Left ventricle myocardium inferior (tissue), 1 donor: Measurements from ENCODE around the gene PYGB. TPM values are rescaled to one million over a fixed set of nuclear protein-coding genes. Genes with fewer than 3 reads are reported as not detected.
A peak's percentile ranks its signal among the peaks of the same experiment; 100 is the strongest.

Source experiments
- DNase-seq: peaks from one replicate; pipeline ENCODE4 v3.0.0-alpha.2; 2020
- H3K27ac ChIP-seq: fragments of 200-600 bp; replicated peaks from 2 replicates; pipeline ENCODE4 v1.8.0; 2021
- H3K27me3 ChIP-seq: fragments of 200-600 bp; 2 replicates; pipeline ENCODE4 v1.8.0; 2021; ENCODE audit warnings: low read depth
- H3K36me3 ChIP-seq: fragments of 200-600 bp; 2 replicates; pipeline ENCODE4 v1.8.0; 2021
- H3K4me1 ChIP-seq: fragments of 200-600 bp; 2 replicates; pipeline ENCODE4 v1.8.0; 2021
- H3K4me3 ChIP-seq: fragments of 200-600 bp; 2 replicates; pipeline ENCODE4 v1.8.0; 2021; ENCODE audit warnings: mild to moderate bottlenecking, moderate library complexity
- H3K9me3 ChIP-seq: fragments of 200-600 bp; replicated peaks from 2 replicates; pipeline ENCODE4 v1.8.0; 2021
- CTCF ChIP-seq: fragments of 200-600 bp; IDR thresholded peaks from 2 replicates; pipeline ENCODE4 v1.8.0; 2021; ENCODE audit warnings: antibody characterized with exemption, mild to moderate bottlenecking, borderline replicate concordance
- intact Hi-C: fragments of 100-400 bp; cut with micrococcal nuclease; formaldehyde crosslinking; loops from one replicate; pipeline ENCODE4 v1.11.0; 2022
- total RNA-seq: library from RNA; stranded (reverse); fragmentation: NEBNext Ultra II Directional; extraction: Animal tissue kit (Norgen Biotek cat#: 25700); gene quantifications from one replicate; pipeline ENCODE4 v1.2.1, GENCODE V29; 2021
- donor health status: DM: no; HTN: yes; CAD: no; lungs with severe emphysema.

The PYGB gene
- total RNA-seq, 1 donor from 2014 or later: 218 TPM

GRCh38 chr20:25269833-25270170, 21.9 kb downstream of the PYGB start:
- no peak overlapping the region for H3K27ac ChIP-seq

GRCh38 chr20:25270829-25271251, 23.0 kb downstream of the PYGB start:
- DNase-seq: peak; percentile 11
- TF ChIP-seq CTCF: no peak
- Histone ChIP-seq H3K4me1 (peaks cover 70% of the 10 kb centered on the region), H3K9me3 (no peaks in the 10 kb centered on the region), H3K36me3 (peaks cover 77% of the 10 kb centered on the region), H3K27me3 (no peaks in the 10 kb centered on the region), H3K27ac (peak overlapping the region; percentile 87), H3K4me3 (no peak overlapping the region)
- intact Hi-C loops: no loop called here

More at GRCh38 chr20:25269833-25270170, 21.9 kb downstream of the PYGB start:
- Histone ChIP-seq H3K4me1 (peaks cover 60% of the 10 kb centered on the region), H3K27me3 (no peaks in the 10 kb centered on the region), H3K36me3 (peaks cover 71% of the 10 kb centered on the region), H3K9me3 (no peaks in the 10 kb centered on the region), H3K4me3 (no peak overlapping the region)
- TF ChIP-seq CTCF: no peak
- intact Hi-C loops: no loop called here
- DNase-seq: peak; percentile 4

GRCh38 chr20:25271486-25272222, 23.8 kb downstream of the PYGB start:
- TF ChIP-seq CTCF: no peak
- no peaks in the 10 kb centered on the region for H3K27me3 ChIP-seq
- H3K9me3 ChIP-seq: no peaks in the 10 kb centered on the region
- intact Hi-C loops: no loop called here
- H3K4me1 ChIP-seq: peaks cover 78% of the 10 kb centered on the region
- no peak overlapping the region for H3K4me3 ChIP-seq
- peak overlapping the region; percentile 87 for H3K27ac ChIP-seq
- DNase-seq: peak; percentile 6
- peaks cover 80% of the 10 kb centered on the region for H3K36me3 ChIP-seq

- H3K4me3 ChIP-seq: no peak overlapping the region
- TF ChIP-seq CTCF: no peak
- peak; percentile 7 for DNase-seq
- H3K36me3 ChIP-seq: peaks cover 85% of the 10 kb centered on the region
- H3K27me3 ChIP-seq: no peaks in the 10 kb centered on the region
- no peaks in the 10 kb centered on the region for H3K9me3 ChIP-seq
- H3K27ac ChIP-seq: peak overlapping the region; percentile 87
- H3K4me1 ChIP-seq: peaks cover 86% of the 10 kb centered on the region
- intact Hi-C loops: no loop called here
These were observed 24.5 kb downstream of the PYGB start for GRCh38 chr20:25272223-25273000.

- Histone ChIP-seq H3K27me3 (no peaks in the 10 kb centered on the region), H3K4me1 (peaks cover 92% of the 10 kb centered on the region), H3K27ac (peak overlapping the region; percentile 87), H3K36me3 (peaks cover 92% of the 10 kb centered on the region), H3K4me3 (no peak overlapping the region), H3K9me3 (no peaks in the 10 kb centered on the region)
- intact Hi-C loops: no loop called here
- peak; percentile 14 for DNase-seq
- TF ChIP-seq CTCF: no peak
These were observed 25.2 kb downstream of the PYGB start for GRCh38 chr20:25273046-25273445.
